HG02623 (cell line): ENCODE measurements around the gene RANBP1.

Experiments
- ATAC-seq: cut with Tn5 transposase; IDR thresholded peaks from one replicate; pipeline ENCODE4 v1.9.1; 2021; ENCODE audit warnings: moderate library complexity; ENCODE audit not compliant: unreplicated experiment

The RANBP1 gene

DNA sequence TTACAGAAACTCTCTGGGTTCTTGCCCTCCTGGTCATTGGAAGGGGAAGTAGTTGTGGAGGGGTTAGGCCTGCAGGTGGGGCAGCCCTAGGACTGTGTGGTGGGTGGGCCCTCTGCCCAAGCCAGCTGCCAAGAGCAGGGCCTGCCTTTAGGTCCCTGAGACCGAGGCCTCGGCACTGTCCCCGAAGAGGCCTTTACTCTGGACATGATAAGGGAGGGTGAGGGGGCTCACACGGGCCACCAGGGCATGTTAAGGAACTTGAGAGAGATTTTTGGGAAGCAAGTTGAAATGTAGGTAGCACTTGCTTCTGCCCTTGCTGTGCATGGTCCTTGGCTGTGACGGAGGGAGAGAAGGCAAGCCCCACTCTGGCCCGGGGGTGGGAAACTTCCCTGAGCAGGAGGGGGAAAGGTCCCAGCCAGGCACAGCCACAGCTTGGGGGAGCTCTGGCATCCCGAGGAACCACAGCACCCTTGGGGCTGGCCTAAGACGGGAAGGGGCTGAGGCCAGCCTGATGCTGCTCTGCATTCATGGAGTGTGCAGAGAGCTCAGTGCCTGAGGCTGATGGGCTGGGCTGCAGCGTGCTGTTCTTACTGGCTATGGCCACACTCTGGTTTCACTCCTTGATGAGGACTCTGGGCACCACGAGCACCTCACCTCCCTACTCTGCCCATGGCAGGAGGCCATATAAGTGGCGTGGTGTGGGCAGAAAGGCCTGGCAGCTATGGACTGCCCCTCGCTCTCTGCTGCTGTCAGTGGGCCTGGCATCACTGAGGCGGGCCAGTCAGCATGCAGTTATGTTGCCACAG lies 7.8 kb upstream of the RANBP1 start:
- no peak for ATAC-seq

DNA sequence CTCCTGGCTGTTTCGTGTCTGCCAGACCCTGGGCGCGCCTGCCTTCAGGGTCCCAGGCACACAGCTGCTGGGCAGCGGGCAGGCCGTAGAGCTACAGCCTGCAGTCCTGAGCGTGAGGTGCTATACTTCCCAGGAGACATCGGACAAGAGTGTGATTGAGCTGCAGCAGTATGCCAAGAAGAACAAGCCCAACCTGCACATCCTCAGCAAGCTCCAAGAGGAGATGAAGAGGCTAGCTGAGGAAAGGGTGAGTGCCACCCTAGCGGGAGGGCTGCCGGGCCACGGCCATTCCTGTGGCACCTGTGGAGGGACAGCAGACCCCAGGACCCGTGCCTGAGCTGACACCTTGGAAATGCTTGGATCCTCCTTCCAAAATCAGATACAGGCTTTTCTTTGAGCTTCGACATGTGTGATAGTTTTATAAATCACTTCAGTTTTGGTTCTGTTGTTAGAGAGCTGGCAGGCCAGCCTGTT lies 7.1 kb upstream of the RANBP1 start:
- no peak for ATAC-seq

DNA sequence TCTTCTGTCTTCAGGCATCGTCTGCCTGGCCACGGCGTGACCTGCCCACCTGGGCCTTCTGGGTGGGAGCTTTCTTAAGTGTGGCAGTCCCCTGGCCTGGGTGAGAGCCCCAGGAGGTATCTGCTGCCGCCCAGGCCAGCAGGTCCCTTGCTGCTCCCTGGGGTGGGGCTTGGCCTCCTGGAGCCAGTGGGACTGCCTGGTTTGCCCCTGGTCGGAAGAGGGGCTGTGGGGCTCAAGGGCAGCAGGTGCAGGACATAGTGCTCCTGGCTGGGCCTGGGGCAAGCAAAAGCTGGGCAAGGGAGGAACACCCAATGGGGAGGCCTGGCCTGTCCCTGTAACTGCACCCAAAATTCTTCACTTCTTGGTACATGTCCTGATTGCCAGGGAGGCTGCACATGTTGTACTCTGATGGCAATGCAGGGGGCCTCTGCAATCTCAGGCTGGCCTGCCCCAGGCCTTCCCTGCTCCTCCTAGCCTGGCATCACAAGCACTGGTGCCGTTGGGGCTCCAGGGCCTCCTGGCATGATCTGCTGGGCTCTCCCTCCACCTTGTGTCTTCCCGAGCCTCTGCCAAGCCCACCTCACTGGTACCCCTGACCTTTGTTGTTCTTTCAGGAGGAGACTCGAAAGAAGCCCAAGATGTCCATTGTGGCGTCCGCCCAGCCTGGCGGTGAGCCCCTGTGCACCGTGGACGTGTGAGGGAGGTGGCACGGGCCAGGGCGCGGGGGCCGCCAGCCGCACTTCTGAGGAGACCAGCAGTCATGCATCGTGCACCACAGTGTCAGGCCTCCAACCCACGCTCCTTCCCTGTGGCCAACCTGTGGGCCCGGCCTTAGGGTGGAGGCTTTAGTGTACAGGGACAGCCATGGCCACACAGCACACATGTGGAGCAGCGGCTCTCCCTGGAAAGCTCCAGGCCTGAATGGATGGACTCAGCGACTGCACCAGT lies 6.2 kb upstream of the RANBP1 start:
- ATAC-seq, result no peak

DNA sequence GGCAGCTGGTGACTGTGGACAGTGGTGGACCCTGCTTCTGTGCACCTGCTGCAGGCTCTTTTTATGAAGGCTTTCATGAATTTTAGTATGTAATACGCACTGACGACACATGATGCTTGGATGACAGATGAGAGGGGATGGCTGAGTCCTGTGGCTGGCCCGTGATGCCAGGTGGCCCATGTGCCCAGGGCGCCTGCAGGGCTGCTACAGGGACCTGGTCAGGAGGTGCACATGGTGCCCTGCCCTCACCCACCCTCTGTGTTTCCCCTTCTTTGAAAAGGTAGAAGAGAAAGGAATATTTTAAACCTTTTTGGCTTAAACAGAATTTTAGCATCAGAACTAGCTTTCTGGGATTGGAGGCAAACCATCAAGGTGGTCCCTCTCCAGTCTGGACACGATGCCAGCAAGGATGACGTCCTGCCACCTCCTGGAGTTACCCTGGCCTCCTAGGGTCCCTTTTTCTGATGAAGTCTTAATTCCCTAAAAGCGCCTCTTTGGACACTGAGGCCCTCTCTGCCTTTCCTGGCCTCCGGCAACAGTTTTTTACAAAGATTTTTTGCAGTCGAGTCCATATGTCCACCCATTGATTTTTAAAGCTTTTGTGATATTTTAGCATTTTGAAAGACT lies 5.4 kb upstream of the RANBP1 start:
- ATAC-seq, result no peak

DNA sequence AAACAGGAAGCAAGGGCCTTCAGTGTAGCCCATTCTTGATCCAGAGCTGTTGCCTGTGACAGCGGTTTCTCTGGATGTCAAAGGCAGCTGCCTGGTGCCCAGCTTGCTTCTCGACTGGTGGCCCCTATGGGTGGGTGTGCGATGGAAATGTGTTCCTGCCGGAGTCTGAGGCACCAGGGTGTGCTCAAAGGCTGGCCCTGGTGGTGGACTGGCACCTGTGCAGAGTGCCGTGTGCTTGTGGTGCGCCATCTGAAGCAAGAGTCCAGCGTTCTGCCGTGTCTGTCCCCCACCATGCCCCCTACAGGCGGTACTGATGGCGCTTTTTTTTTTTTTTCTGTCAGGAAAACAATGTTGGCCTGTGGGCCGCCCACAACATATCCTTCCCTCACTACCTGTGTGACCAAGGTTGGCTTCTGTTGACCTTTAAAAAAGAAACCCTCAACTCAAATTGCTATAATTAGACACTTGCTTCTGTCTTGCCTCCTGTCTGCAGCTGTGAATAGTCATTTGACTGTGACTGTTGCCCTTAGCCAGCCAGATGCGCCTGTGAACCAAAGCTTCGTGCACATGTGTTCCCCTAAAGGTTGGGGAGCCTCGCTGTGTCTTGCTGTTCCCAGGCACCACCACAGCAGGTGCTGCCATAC lies 4.7 kb upstream of the RANBP1 start:
- ATAC-seq, result no peak

DNA sequence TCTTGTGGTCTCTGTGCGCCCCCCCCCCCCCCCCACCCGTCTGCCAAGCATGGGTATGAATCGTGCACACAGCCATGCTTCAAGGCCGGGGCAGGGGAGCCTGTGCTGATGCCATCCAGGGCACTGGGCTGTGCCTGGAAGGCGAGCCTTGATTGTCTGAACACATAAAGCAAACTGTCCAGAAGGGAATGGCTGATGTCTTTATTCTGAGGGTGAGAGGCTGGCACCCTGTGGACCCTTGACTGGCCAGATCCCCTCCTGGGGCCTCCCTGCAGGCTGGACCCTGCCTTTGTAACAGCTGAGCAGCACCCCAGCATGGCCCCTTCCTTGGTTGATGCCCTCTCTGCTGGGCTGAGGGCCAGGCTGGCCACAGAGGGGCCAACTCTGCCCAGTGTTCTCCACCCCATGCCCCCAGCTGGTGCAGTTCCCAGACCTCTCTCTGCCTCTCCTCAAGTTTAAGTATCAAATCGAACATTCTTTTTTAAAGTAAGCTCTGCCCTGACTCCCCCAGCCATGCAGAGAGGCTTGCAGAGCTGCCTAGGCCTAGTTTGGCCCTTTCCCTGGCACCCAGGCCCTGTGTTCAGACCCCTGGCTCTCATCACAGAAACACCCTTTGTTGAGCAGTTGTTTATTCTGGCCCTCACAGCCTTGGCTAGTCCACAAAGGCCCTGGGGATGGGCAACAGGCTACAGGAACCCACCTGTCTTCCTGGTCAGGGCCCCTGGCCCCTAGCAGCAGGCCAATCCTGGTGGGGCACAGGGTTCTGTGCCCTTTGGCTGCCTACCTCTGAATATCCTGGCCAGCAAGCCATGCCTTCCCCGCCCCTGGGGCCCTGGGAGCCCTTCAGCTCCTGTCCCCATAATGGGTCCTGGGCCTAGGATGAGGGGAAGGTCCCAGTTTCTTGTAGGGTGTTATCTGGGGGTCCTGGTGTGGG lies 3.9 kb upstream of the RANBP1 start:
- no peak for ATAC-seq

DNA sequence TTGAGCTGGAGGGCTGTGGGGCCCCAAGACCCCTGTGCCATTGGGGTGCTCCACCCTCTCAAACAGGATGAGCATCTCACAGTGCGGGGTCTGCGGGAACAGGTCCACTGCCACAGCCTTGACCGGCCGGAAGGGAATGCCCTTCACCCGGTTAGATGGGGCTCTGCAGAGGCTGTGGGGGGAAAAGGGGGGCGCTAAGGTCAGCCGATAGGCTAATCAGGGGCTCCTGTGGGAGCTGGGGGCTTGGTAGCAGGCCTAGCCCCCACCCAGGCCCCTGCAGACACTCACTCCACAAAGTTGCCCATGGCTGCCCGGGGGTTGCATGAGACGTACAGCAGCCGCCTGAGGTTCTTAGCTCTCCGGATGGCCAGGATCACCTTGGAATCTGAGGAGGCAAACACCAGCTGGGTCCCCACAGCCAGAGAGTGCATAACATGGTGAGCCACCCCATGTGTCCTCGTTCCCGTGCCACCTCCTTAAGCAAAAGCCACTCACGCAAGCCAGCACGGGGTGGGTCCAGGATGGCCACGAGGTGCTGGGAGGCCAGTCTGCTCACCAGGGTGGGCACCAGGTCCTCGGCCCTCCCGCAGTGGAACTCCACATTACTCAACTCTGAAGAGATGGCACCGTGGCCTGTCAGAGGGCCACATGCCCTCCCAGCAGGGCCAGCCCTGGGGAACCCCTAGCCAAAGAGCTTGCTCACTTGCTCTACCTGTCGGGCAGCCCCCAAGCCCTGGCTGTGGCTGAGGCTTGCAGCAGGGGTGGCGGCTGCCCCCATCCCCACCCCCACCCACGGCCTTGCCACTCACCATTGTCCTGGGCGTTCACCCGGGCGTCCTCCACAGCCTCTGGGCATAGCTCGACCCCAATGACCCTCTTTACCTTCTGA lies 3.0 kb upstream of the RANBP1 start:
- no peak for ATAC-seq

DNA sequence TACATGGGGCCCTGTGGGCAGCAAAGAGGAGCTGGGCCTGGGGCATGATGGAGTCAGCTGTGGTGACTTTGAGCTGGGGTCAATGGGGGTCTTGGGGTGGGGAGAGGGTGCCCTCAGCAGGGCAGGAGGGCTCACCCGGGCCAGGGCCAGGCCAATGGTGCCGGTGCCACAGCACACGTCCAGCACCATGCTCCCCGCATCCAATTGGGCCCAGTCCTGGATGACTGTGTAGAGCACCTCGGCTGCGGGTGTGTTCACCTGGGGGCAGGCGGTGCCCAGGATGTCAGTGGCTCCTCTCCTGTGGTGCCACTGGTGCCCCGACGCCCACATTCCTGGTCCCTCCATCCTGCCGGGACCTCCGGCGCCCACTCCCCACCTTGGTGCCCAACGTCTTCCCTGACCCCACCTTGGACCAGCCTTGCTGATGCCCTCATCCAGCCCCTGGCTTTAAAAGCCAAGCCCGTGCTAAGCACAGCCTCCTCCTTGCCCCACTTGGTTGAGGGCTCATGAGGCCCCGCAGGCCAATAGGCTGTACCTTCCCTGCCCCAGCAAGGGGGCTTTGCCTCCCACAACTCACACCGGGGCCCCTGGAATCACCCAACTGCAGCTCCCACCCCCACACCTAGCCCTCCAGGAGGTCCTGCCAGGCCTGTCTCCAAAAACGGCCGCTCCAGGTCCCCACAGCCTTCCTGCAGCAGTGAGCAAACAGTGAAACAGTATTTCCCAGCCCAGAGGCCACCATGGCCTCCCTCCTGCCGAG lies 2.2 kb upstream of the RANBP1 start:
- no peak for ATAC-seq

DNA sequence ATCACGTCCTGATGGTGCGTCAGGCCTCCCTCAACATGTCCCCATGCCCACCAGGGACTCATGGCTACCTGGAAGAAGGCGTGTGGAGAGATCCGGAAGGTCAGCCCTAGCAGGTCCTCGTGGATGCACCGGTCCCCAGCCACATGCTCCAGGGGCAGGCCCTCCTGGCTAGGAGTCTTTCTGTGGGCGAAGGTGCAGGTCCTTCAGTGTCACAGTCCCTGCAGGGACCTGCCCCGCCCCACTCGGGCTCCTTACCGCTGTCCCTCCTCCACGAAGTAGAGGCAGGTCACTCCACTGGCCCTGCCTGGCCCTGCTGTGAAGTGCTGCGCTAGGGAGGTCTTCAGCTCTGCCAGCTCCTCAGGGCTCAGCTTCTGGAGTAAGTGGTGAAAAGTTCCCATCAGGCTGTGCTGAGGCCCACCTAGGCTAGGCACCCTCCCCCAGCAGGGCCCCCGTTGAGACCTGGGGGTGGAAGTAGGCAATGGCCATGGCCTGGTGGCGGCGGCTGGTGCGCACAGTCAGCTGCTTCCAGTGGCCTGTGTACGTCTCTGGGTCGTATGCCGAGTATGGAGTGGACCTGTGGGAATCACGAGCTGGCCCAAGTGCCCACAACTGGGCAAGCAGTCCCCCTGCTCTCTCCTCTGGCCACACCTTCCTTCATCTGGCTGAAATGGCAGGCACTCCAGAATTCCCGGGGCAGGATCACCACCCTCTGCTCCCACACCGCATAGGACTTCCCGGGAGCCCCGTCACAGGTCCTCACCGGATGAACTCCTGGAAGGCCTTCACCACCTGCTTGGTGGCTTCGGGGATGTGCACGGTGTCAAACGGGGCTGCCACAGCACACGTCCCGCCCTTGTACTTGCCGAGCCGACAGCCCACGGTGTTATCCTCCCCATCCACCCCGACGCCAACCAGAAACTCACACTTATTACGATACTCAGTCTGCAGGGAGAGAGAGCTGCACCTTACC lies 1.1 kb upstream of the RANBP1 start:
- no peak for ATAC-seq

DNA sequence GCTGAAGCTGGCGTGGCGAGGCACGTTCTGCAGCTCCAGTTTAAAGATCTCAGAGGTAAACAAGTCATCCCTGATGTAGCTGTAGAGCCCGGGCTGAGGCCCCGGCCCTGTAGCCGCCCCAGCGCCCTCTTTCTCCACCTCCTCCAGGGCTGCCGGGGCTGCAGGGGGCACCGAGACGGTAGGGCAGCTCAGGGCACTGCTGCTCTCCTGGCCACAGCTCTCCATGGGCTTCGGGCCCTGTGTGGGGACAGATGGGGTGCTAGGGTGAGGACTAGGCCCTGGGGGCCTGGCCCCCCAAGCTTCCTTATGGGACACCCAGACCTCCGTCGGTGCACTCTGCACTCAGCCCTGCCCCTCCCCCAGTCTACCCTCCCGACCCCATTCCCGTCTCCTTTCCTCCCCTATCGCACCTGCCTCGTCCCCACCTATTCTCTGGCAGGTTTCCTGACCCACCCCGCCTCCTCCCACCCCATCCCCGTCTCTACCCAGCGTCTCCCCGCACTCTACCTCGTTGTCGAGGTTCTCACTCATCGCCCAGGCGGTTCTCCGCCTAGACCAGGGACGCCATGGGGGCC lies 559 bp downstream of the RANBP1 start:
- no peak for ATAC-seq

DNA sequence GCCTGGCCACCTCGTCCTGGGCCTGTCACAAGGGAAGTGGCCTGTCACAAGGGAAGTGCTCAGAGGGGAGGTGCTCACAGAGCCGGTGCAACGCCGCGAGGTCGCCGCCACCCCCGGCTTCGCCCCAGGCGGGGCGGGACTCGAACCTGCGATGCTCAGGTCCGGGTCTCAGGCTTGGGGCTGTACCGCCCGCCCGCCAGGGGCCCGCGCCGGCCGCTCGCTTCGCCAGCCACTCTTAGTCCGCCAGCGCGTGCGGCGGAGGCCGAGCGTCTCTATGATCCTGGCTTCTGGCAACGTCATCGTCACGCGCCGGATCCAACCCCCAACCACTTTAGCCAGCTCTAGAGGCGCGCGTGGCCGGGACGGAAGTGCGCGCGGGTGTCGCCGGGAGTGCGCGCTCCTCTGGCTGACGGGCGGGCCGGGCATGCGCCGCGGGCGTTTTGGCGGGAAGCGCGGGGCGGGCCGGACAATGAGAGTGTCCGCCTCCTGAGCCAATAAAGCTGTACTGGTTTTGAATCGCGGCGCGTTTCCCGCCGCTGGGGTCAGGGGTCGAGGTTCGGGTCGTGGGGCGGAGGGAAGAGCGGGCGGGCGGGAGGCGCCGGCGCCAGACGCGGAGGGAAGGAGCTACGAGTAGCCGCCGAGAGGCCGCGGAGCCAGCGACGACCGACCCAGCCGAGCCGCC lies 1.2 kb downstream of the RANBP1 start, which contains the start of gene TRMT2A:
Gene TRMT2A (minus strand): TSS at position 276 of the 682 bp plus-strand sequence. CDS start 320 bp downstream, outside the sequence.
- ATAC-seq, result peak; percentile 78

DNA sequence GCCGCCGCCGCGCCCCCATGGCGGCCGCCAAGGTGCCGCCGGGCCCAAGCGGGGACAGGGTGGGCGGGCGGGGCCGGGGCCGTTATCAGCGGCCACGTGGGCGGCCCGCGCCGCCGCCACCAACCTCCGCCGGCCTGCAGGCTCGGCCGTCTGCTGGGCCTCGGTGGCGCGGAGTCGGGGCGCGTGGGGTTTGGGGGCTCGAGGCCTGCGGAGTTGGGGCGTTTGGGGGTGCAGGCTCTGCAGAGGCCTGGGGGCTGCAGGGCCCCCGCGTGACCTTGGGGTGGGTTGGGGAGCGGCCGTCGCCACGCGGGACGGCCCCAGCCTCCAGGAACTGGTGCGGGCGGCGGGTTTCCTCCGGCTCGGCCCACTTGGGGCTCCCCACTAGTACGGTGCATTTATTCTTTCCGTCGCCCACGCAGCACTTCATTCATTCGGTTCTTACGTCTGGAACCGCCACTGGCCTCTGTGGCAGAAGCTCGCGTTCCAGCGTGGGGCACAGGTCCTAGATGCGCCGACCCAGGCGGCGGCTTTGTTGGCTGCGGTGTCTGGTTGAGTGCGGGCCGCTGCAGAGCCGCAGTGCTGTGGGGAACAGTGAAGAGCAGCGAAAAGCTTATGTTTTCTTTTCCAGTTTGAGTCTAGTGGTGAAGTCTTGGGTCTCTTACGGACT lies 1.9 kb downstream of the RANBP1 start:
- ATAC-seq, result peak; percentile 16

DNA sequence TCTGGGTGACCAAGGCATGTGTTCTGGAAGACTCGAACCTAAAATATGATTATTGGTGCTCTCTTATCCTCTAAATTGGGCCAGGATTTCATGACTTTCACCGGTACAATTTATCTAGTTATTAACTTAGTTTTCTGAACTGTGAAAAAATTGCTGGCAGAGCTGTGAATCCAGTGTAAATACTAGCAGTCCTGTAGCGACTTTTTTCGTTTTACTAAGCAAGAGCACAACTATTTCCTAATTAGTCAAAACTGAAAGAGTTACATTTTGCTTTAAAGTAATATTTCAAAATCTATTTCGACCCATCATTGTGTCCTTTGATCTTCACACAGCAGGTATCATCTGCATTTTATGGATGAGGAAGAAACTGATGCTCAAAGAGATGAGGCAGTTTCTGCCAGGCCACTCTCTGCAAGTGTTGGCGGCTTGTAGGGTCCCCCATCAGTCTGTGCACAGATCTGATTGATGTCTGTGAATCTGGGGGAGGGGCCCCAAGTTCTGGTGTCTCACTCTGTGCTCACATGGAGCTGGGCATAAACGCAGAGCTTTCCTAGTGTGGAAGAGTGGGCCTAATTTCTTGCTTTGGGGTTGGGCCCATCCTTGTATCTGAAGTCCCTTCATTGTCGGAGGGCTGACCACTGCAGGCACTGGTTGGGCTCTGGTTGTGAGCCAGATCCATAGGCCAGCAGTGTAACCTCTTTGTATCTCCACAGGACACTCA lies 2.6 kb downstream of the RANBP1 start:
- ATAC-seq, result no peak

DNA sequence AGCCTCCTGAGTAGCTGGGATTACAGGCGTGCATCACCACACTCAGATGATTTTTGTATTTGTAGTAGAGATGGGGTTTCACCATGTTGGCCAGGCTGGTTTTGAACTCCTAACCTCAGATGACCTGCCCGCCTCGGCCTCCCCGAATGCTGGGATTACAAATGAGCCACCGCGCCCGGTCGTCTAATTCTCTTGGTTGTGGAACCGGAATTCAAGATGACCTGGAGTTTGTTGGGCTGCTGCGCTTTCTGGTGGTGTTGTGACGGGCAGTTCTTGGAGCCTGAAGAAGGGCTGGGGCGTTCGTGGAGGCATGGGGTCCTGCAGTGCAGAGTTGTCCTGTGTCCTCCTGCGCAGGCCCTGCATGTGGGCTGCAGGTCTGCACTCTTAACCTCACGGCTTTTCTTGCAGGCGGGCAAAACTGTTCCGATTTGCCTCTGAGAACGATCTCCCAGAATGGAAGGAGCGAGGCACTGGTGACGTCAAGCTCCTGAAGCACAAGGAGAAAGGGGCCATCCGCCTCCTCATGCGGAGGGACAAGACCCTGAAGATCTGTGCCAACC lies 6.0 kb downstream of the RANBP1 start:
- ATAC-seq, result no peak
